HepG2 (cell line): ENCODE data around the gene SP6. TPM values are rescaled to one million over a fixed set of nuclear protein-coding genes. Genes with fewer than 3 reads are reported as not detected.

Source experiments
- GTF2F1 ChIP-seq: fragments of 150-350 bp; IDR thresholded peaks from 2 replicates; pipeline ENCODE4 v1.6.1; 2014; ENCODE audit warnings: low read length
- MED1 ChIP-seq: sonication (generic); formaldehyde crosslinking; IDR thresholded peaks from 2 replicates; pipeline ENCODE4 v1.4.0; 2020; ENCODE audit warnings: missing genetic modification reagents
- MEIS2 ChIP-seq: sonication (generic); formaldehyde crosslinking; IDR thresholded peaks from 2 replicates; pipeline ENCODE4 v1.9.0; 2021; ENCODE audit warnings: mild to moderate bottlenecking, missing genetic modification reagents
- SP1 ChIP-seq, 2 experiments: fragments of 450-650 bp in 1 of 2; sonication (generic) in 1 of 2; formaldehyde crosslinking in 1 of 2; IDR thresholded peaks; 2 replicates each; pipeline versions ENCODE4 v1.4.0 to v1.6.1; 2016 to 2020; ENCODE audit warnings: missing genetic modification reagents in 1 of 2
- TAF1 ChIP-seq: sonication (generic); formaldehyde crosslinking; IDR thresholded peaks from 2 replicates; pipeline ENCODE4 v1.4.0; 2020; ENCODE audit warnings: missing genetic modification reagents
- ZNF747 ChIP-seq: sonication (generic); formaldehyde crosslinking; IDR thresholded peaks from 2 replicates; pipeline ENCODE4 v1.8.1; 2023; ENCODE audit warnings: missing genetic modification reagents, mild to moderate bottlenecking, borderline replicate concordance
- polyA plus RNA-seq, 8 experiments: library from polyadenylated mRNA; depleted of rRNA in 3 of 8; stranded (reverse) in 7 of 8; unstranded in 1 of 8; fragments of >200 nt; fragmentation: Illumina TruSeq in 4 of 8; extraction: Trizol in 4 of 8; gene quantifications; 2 replicates each; pipeline versions ENCODE4 v1.2.1 to v1.2.3, GENCODE V29; 2011 to 2016; ENCODE audit warnings: low read depth in 4 of 8, missing spikeins in 1 of 8, mixed read lengths in 1 of 8; ENCODE audit not compliant: insufficient read depth in 1 of 8
- total RNA-seq, 5 experiments: library from RNA; depleted of rRNA; stranded (reverse); fragments of >200 nt; fragmentation: Illumina TruSeq; extraction: Trizol; gene quantifications; 2 replicates each; pipeline ENCODE4 v1.2.3, GENCODE V29; 2016; ENCODE audit warnings: low read depth in 1 of 5
- TF ChIP-seq, protein P1 (sequence below): sonication (generic); formaldehyde crosslinking; IDR thresholded peaks from 2 replicates; pipeline ENCODE4 v1.9.0; 2021; ENCODE audit warnings: missing genetic modification reagents, borderline replicate concordance
- TF ChIP-seq, protein P2 (sequence below): sonication (generic); formaldehyde crosslinking; IDR thresholded peaks from 2 replicates; pipeline ENCODE4 v1.5.0; 2020; ENCODE audit warnings: mild to moderate bottlenecking, missing genetic modification reagents, moderate library complexity
- TF ChIP-seq, protein P3 (sequence below): sonication (generic); formaldehyde crosslinking; IDR thresholded peaks from 2 replicates; pipeline ENCODE4 v1.4.0; 2020; ENCODE audit warnings: mild to moderate bottlenecking, missing genetic modification reagents
- TF ChIP-seq, protein P4 (sequence below): sonication (generic); formaldehyde crosslinking; IDR thresholded peaks from 2 replicates; pipeline ENCODE4 v1.4.0; 2020; ENCODE audit warnings: missing genetic modification reagents
- TF ChIP-seq, protein P5 (sequence below): sonication (generic); formaldehyde crosslinking; IDR thresholded peaks from 2 replicates; pipeline ENCODE4 v1.4.0; 2020; ENCODE audit warnings: missing genetic modification reagents, borderline replicate concordance
- TF ChIP-seq, protein P6 (sequence below): sonication (generic); formaldehyde crosslinking; IDR thresholded peaks from 2 replicates; pipeline ENCODE4 v1.8.1; 2023; ENCODE audit warnings: mild to moderate bottlenecking, inconsistent platforms, moderate library complexity, missing genetic modification reagents, borderline replicate concordance

SP6 gene
- total and polyA plus RNA-seq, 2 of the 13 experiments (the other 11 are each of a cell fraction or from before 2014, with no cell fraction given) = 0.07 TPM

DNA sequence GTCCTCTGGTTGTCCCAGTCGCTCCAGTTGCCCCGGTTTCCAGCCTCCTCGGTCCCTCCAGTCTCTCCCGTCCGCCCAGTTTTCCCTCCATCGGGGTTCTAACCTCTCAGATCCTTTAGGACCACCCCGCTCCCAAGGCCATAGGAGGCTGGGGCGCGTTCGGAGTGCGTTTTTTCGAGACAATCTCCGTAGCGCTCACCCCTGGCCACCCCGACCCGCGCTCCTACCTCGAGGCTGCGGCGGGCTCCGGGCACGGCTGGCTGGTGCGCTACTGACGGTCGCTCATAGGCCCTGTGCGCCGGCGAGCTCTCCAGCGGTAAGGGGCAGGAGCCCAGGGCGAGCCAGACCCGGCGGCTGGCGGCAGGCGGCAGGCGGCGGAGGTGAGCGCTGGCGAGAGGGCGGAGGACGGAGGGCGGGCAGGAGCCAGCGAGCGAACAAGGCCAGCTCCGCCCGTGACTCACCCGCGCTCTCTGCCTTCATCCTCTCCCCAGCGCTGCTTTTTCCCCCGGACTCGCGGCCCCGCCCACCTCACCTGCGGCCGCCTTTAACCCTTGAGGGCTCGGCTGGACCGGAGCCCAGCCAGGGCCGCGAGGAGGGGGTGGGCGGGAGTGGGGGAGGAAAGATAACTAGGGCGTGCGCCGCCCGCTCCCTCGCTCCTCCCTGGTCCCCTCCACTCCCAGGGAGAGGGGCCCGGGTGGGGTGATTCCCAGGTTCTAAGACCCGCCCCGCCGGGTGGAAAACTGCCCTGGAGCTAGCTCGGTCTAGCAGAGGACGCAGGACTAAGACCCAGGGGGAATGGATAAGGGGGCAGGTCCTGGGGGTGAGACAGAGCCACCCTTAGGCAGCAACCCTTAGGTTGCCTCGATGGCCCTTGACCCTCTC, at the start of gene SP6 (continued):
- TF ChIP-seq, protein P1, sequence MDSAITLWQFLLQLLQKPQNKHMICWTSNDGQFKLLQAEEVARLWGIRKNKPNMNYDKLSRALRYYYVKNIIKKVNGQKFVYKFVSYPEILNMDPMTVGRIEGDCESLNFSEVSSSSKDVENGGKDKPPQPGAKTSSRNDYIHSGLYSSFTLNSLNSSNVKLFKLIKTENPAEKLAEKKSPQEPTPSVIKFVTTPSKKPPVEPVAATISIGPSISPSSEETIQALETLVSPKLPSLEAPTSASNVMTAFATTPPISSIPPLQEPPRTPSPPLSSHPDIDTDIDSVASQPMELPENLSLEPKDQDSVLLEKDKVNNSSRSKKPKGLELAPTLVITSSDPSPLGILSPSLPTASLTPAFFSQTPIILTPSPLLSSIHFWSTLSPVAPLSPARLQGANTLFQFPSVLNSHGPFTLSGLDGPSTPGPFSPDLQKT (CRISPR knock-in tag) = no peak
- TF ChIP-seq, protein P2, sequence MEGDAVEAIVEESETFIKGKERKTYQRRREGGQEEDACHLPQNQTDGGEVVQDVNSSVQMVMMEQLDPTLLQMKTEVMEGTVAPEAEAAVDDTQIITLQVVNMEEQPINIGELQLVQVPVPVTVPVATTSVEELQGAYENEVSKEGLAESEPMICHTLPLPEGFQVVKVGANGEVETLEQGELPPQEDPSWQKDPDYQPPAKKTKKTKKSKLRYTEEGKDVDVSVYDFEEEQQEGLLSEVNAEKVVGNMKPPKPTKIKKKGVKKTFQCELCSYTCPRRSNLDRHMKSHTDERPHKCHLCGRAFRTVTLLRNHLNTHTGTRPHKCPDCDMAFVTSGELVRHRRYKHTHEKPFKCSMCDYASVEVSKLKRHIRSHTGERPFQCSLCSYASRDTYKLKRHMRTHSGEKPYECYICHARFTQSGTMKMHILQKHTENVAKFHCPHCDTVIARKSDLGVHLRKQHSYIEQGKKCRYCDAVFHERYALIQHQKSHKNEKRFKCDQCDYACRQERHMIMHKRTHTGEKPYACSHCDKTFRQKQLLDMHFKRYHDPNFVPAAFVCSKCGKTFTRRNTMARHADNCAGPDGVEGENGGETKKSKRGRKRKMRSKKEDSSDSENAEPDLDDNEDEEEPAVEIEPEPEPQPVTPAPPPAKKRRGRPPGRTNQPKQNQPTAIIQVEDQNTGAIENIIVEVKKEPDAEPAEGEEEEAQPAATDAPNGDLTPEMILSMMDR (CRISPR knock-in tag) = peak; percentile 72
- TF ChIP-seq MEIS2 = peak; percentile 51
- no peak for TF ChIP-seq SP1 (IDR thresholded peaks at IDR 0.05)
- peak; percentile 57; the same call in 1 of the 2 replicates for TF ChIP-seq SP1 (CRISPR knock-in tag; IDR thresholded peaks at IDR 0.05)
- TF ChIP-seq MED1 (CRISPR knock-in tag) = 0 out of 2 replicates have a peak, but pooled peaks have one; percentile 17
- TF ChIP-seq GTF2F1 = no peak
- TF ChIP-seq, protein P3, sequence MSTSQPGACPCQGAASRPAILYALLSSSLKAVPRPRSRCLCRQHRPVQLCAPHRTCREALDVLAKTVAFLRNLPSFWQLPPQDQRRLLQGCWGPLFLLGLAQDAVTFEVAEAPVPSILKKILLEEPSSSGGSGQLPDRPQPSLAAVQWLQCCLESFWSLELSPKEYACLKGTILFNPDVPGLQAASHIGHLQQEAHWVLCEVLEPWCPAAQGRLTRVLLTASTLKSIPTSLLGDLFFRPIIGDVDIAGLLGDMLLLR (CRISPR knock-in tag) = 0 out of 2 replicates have a peak, but pooled peaks have one; percentile 23
- TF ChIP-seq, protein P4, sequence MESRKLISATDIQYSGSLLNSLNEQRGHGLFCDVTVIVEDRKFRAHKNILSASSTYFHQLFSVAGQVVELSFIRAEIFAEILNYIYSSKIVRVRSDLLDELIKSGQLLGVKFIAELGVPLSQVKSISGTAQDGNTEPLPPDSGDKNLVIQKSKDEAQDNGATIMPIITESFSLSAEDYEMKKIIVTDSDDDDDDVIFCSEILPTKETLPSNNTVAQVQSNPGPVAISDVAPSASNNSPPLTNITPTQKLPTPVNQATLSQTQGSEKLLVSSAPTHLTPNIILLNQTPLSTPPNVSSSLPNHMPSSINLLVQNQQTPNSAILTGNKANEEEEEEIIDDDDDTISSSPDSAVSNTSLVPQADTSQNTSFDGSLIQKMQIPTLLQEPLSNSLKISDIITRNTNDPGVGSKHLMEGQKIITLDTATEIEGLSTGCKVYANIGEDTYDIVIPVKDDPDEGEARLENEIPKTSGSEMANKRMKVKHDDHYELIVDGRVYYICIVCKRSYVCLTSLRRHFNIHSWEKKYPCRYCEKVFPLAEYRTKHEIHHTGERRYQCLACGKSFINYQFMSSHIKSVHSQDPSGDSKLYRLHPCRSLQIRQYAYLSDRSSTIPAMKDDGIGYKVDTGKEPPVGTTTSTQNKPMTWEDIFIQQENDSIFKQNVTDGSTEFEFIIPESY = peak; percentile 29; the same call in 1 of the 2 replicates
- TF ChIP-seq ZNF747 (CRISPR knock-in tag) = 0 out of 2 replicates have a peak, but pooled peaks have one; percentile 48
- TF ChIP-seq, protein P5, sequence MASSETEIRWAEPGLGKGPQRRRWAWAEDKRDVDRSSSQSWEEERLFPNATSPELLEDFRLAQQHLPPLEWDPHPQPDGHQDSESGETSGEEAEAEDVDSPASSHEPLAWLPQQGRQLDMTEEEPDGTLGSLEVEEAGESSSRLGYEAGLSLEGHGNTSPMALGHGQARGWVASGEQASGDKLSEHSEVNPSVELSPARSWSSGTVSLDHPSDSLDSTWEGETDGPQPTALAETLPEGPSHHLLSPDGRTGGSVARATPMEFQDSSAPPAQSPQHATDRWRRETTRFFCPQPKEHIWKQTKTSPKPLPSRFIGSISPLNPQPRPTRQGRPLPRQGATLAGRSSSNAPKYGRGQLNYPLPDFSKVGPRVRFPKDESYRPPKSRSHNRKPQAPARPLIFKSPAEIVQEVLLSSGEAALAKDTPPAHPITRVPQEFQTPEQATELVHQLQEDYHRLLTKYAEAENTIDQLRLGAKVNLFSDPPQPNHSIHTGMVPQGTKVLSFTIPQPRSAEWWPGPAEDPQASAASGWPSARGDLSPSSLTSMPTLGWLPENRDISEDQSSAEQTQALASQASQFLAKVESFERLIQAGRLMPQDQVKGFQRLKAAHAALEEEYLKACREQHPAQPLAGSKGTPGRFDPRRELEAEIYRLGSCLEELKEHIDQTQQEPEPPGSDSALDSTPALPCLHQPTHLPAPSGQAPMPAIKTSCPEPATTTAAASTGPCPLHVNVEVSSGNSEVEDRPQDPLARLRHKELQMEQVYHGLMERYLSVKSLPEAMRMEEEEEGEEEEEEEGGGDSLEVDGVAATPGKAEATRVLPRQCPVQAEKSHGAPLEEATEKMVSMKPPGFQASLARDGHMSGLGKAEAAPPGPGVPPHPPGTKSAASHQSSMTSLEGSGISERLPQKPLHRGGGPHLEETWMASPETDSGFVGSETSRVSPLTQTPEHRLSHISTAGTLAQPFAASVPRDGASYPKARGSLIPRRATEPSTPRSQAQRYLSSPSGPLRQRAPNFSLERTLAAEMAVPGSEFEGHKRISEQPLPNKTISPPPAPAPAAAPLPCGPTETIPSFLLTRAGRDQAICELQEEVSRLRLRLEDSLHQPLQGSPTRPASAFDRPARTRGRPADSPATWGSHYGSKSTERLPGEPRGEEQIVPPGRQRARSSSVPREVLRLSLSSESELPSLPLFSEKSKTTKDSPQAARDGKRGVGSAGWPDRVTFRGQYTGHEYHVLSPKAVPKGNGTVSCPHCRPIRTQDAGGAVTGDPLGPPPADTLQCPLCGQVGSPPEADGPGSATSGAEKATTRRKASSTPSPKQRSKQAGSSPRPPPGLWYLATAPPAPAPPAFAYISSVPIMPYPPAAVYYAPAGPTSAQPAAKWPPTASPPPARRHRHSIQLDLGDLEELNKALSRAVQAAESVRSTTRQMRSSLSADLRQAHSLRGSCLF (CRISPR knock-in tag) = no peak
- TF ChIP-seq, protein P6, sequence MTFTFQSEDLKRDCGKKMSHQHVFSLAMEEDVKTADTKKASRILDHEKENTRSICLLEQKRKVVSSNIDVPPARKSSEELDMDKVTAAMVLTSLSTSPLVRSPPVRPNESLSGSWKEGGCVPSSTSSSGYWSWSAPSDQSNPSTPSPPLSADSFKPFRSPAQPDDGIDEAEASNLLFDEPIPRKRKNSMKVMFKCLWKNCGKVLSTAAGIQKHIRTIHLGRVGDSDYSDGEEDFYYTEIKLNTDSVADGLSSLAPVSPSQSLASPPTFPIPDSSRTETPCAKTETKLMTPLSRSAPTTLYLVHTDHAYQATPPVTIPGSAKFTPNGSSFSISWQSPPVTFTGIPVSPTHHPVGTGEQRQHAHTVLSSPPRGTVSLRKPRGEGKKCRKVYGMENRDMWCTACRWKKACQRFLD (CRISPR knock-in tag) = no peak
- peak; percentile 71; the same call in 1 of the 2 replicates for TF ChIP-seq TAF1
